Erythroblast (primary cell): Measurements from ENCODE around the gene OR51F2.

Experiments
- GATA1 ChIP-seq: IDR thresholded peaks from 2 replicates; pipeline ENCODE4 v1.6.1; 2011; ENCODE audit warnings: low read depth, mild to moderate bottlenecking, control low read depth, low read length, moderate library complexity
- POLR2A ChIP-seq: IDR thresholded peaks from 2 replicates; pipeline ENCODE4 v1.6.1; 2011; ENCODE audit warnings: mild to moderate bottlenecking, low read length

- TF ChIP-seq POLR2A (no peak), GATA1 (no peak)
Measured at GRCh38 chr11:4821021-4821420, at the start of gene OR51F2.
